HTERT RPE-1 (cell line): Measurements from ENCODE around the gene ITGB1BP1.
"Not testable (repeated sequence)": the region's sequence is repeated elsewhere in the genome, so short reads cannot be mapped to it uniquely, and the experiment has no call there.

ENCODE experiments used
- in situ Hi-C: fragments of 300-500 bp; cut with MboI; formaldehyde crosslinking; loops from 4 replicates; pipeline ENCODE4 v1.14.3; 2020; ENCODE audit warnings: low sequenced_read_pairs

The ITGB1BP1 gene

DNA sequence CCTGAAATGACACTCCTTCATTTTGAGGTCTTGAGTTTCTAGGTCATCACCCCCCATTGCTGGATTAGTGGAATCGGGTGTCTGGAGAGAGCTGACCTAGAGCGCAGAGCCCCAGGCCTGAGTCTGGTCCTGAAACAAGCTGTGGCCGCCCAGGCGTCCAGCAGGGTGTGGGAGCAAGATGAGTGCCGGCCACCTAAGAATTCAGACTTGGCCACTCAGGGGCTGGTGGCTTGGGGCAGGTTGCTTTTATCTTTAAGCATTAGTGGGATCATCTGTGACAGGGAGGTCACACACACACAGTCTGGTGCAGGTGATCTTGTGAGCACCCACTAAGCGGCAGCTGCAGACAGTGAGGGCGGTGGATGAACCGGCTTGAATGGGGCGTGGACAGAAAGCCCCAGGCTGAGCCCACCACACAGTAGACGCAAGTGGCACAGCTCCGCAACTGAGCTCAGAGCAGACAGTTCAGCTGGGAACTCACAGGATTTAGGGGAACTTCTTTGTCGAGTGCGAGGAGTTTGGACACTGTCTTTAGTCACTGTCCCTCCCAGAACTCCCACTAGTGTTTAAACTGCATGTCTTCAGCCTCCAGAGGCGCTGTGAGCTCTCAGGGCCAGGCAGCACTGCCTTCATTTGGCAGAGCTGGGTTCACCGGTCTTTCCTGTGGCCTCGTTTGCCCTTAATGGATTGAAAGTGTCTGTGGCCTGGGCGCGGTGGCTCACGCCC lies 21.5 kb downstream of the ITGB1BP1 start:
- in situ Hi-C loops: no loop called here

GRCh38 chr2:9401059-9401547 lies 22.2 kb downstream of the ITGB1BP1 start:
- in situ Hi-C loops: no loop called here

DNA sequence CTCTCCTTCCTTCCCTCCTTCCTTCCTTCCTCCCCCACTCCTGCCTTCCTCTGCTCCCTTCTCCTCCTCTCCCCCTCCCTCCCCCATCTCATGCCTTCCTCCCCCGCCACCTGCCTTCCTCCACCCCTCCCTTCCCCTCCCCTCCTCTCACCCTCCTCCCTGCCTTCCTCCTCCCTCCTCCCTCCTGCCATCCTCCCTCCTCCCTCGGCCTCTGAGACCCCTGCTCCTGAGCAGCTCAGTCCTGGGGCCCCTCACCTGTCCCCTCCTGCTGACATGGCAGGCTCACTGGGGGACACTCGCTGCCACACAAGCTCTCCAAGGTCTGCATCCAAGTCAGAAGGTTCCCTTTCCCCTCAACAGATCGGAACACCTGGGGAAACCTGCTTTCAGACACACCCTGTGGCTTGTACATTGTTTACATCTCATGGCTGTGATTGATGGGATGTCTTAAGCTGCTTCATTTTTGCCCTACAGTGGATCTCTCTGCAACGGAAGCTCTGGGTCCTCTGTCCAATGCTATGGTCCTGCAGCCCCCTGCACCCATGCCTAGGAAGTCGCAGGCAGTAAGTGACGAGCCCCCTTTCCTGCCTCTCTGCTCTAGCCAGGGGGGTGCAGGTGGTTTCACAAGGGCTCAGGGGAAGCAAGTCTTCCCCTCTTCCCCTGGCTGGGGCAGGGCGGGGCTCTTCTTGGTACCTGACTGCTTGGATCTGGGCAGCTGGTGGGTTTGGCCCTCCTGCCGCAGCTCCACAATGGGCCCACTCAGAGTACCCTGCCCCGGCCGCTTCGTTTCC lies 22.9 kb downstream of the ITGB1BP1 start:
- in situ Hi-C loops: no loop called here

- in situ Hi-C loops: no loop called here
Measured at GRCh38 chr2:9398881-9399780, 24.2 kb downstream of the ITGB1BP1 start.

DNA sequence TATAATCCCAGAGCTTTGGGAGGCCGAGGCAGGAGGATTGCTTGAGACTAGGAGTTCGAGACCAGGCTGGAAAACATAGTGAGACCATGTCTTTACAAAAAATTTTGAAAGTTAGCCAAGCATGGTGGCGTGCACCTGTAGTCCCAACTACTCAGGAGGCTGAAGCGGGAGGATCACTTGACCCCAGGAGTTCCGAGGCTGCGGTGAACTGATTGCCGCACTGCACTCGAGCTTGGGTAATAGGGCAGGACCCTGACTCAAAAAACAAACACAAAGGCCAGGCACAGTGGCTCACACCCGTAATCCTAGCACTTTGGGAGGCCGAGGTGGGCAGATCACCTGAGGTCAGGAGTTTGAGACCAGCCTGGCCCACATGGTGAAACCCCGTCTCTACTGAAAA lies 25.1 kb downstream of the ITGB1BP1 start:
- in situ Hi-C loops: not testable (repeated sequence)

- in situ Hi-C loops: no loop called here
Measured at GRCh38 chr2:9397201-9397600, 26.1 kb downstream of the ITGB1BP1 start.

DNA sequence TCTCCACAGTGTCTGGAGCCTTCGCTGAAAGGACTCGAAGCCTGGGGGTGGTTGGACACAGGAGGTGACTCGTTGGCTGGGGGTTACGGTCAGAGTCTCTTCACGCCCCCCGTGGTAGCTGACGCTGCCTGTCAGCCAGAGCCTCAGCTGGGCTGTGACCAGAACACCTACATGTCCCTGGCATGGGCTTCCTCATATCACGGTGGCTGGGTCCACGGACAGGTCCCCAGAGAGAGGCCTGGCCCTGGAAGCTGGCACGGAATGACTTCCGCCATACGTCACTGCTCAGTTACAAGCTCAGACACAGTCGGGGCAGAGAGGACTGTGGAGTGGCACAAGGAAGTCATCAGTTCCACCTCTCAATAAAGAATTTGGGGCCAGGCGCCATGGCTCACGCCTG lies 28.5 kb downstream of the ITGB1BP1 start:
- in situ Hi-C loops: no loop called here

GRCh38 chr2:9392898-9393765 lies 30.2 kb downstream of the ITGB1BP1 start:
- in situ Hi-C loops: no loop called here

DNA sequence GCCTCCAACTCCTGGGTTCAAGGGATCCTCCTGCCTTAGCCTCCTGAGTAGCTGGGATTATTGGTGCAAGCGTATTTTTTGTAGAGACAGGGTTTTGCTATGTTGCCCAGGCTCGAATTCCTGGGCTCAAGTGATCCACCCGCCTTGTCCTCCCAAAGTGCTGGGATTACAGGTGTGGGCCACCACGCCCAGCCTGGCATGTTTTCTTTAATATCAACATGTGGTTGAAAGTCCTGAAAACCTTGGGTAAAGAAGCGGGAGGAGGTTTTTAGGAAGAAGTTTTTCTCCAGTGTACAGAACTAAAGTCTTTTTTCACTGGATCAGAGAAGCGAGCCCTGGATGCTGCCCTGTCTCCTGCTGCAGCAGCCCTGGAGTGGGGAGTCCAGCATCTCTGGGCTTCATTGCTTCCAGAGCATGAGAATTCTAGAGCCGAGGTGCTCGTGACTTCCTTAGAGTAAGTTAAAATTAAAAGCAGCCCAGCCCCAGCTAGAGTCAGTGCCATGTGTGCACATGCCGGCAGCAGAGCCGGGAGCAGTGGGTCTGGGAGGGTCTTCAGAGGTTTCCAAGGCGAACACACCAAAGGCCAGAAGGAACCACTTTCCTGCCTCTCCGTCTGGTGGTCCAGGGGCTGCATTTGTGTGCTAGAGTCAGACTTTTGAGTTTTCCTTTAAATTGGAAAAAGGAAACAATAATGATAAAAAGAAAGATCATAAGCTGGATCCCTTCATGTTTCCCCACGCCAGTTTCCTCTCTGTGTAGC lies 31.2 kb downstream of the ITGB1BP1 start:
- in situ Hi-C loops: no loop called here

DNA sequence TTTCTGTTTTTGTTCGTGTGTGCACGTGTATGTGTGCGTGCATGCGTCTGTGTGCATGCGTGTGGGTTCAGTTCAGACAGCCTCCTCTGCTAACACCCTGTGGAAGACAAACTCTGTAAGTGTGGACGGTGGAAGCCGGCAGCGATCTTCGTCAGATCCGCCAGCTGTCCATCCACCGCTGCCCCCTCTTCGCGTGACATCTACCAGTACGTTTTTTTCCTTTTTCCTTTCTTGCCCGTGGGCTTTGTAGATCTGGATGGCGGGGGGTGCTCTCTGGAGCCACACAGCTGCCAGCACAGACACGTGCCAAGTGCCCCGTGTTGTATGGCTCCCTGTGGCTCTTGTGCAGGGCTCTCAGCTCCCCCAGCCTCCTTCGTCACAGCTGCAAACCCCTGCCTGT lies 32.3 kb downstream of the ITGB1BP1 start:
- in situ Hi-C loops: no loop called here

DNA sequence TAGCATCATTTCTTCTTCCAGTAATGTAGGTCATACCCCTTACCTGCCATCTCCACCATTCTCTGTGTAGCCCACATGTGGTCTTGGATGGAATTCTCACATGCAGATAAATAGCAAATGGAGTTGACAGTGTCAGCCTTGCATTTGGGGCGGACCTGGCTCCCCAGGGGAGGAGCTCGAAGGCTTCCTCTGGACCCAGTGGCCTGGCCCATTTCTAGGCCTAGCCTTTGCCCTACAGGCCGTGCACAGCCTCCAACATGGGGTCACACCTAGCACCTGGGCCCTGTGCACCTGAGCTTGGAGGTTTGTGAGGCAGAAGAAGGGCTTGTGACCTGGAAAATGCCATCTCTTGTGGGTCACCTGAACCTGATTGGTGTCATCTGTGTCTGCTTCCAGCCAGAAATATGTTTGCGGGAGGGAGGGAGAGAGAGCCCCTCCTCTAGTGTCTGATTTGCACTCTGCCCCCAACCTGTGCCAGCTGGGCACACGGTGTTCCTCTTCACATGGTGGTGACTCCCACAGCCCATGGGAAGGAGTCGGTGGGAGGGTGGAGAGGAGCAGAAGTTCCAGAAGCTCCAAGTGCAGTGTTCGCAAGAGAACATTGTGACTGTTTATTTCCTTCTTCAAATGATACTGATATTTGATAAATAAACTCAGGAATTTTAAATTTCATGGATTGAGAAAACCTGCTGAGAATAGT lies 33.0 kb downstream of the ITGB1BP1 start:
- in situ Hi-C loops: no loop called here

GRCh38 chr2:9388950-9389911 lies 34.1 kb downstream of the ITGB1BP1 start:
- in situ Hi-C loops: no loop called here

DNA sequence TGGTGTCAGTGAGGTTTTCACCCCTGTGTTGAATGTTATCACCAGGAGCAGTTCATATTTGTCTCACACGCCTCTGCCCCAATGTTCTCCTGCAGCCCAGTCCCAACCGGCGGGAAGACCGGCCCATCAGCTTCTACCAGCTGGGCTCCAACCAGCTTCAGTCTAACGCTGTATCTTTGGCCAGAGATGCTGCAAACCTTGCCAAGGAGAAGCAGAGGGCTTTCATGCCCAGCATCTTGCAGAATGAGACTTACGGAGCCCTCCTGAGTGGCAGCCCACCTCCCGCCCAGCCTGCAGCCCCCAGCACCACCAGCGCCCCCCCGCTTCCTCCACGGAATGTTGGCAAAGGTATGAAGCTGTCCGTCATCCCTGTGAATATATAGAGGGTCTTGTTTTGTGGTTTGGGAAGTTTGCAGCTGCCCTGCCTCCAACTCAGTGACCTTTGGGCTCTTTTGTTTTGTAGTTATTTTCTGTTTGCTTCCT lies 35.1 kb downstream of the ITGB1BP1 start:
- in situ Hi-C loops: no loop called here

DNA sequence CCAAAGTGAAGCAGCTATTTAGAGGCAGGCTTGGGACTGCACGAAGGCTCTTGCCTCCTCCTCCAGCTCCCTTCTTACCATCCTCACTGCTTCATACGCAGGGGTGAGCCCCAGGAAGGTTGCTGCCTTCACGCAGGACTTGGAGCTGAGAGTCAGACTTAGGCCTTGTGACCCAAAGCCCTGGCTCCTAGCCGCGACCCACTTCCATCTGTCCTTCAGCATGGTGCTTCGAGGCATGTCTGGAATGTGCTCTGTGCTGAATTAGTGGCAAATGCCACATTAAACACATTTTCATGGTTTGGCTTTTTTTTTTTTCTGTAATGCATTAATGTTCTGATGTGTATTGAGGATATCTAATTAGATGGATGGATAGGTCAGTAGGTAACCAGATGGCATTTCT lies 37.5 kb downstream of the ITGB1BP1 start:
- in situ Hi-C loops: no loop called here

- in situ Hi-C loops: no loop called here
Measured at GRCh38 chr2:9384521-9384920, 38.8 kb downstream of the ITGB1BP1 start.

- in situ Hi-C loops: no loop called here
Measured at GRCh38 chr2:9382604-9383235, 40.6 kb downstream of the ITGB1BP1 start.
